DOHH2 (cell line): ENCODE data around the gene MYCBPAP.

ENCODE experiments used
- H3F3A ChIP-seq: fragments of 200-600 bp; sonication (generic), shearing (Covaris generic); 2 replicates; pipeline ENCODE4 v1.6.0; 2016; ENCODE audit warnings: antibody characterized with exemption, mild to moderate bottlenecking; ENCODE audit not compliant: control insufficient read depth, insufficient read depth
- H3K27ac ChIP-seq: fragments of 200-600 bp; sonication (generic); 2 replicates; pipeline ENCODE4 v1.5.1; 2014; ENCODE audit warnings: low read depth, mild to moderate bottlenecking, low read length, moderate library complexity
- H3K27me3 ChIP-seq: fragments of 200-600 bp; sonication (generic); 2 replicates; pipeline ENCODE4 v1.6.1; 2014; ENCODE audit warnings: mild to moderate bottlenecking, low read length, mixed read lengths; ENCODE audit not compliant: control insufficient read depth
- H3K36me3 ChIP-seq: fragments of 200-600 bp; sonication (generic); 2 replicates; pipeline ENCODE4 v1.6.1; 2014; ENCODE audit warnings: mild to moderate bottlenecking, low read length, moderate library complexity, mixed read lengths; ENCODE audit not compliant: control insufficient read depth
- H3K4me1 ChIP-seq: fragments of 200-600 bp; sonication (generic); 2 replicates; pipeline ENCODE4 v1.6.1; 2014; ENCODE audit warnings: mild to moderate bottlenecking, low read length, mixed read lengths; ENCODE audit not compliant: control insufficient read depth
- H3K4me2 ChIP-seq: fragments of 200-600 bp; sonication (generic); 2 replicates; pipeline ENCODE4 v1.6.0; 2014; ENCODE audit warnings: mild to moderate bottlenecking, low read length, moderate library complexity
- H3K4me3 ChIP-seq: fragments of 200-600 bp; sonication (generic); 2 replicates; pipeline ENCODE4 v1.5.1; 2014; ENCODE audit warnings: mild to moderate bottlenecking, low read length, mixed read lengths
- H3K79me2 ChIP-seq: fragments of 200-600 bp; sonication (generic); 2 replicates; pipeline ENCODE4 v1.6.1; 2014; ENCODE audit warnings: mild to moderate bottlenecking, low read length, mixed read lengths; ENCODE audit not compliant: control insufficient read depth
- H3K9me2 ChIP-seq: fragments of 200-600 bp; sonication (generic); replicated peaks from 2 replicates; pipeline ENCODE4 v1.6.1; 2014; ENCODE audit warnings: mild to moderate bottlenecking, low read length, mixed read lengths; ENCODE audit not compliant: control insufficient read depth
- H3K9me3 ChIP-seq: fragments of 200-600 bp; sonication (generic); 2 replicates; pipeline ENCODE4 v1.6.1; 2014; ENCODE audit warnings: antibody characterized with exemption, low read length, mixed read lengths; ENCODE audit not compliant: control insufficient read depth, insufficient read depth
- H4K20me1 ChIP-seq: fragments of 200-600 bp; sonication (generic); 2 replicates; pipeline ENCODE4 v1.6.0; 2014; ENCODE audit warnings: low read depth, mild to moderate bottlenecking, antibody characterized with exemption, low read length, moderate library complexity; ENCODE audit not compliant: control insufficient read depth, insufficient read depth
- EZH2phosphoT487 ChIP-seq: fragments of 200-600 bp; sonication (generic); IDR thresholded peaks from 2 replicates; pipeline ENCODE4 v1.6.1; 2017; ENCODE audit warnings: borderline replicate concordance, mild to moderate bottlenecking, antibody characterized with exemption, low read length, moderate library complexity, mixed read lengths
- TF ChIP-seq, protein P1 (sequence below): fragments of 200-600 bp; sonication (generic); IDR thresholded peaks from one replicate; pipeline ENCODE4 v1.5.1; 2014; ENCODE audit warnings: antibody characterized with exemption, mild to moderate bottlenecking, low read depth, low read length; ENCODE audit not compliant: poor library complexity, severe bottlenecking

The MYCBPAP gene

DNA sequence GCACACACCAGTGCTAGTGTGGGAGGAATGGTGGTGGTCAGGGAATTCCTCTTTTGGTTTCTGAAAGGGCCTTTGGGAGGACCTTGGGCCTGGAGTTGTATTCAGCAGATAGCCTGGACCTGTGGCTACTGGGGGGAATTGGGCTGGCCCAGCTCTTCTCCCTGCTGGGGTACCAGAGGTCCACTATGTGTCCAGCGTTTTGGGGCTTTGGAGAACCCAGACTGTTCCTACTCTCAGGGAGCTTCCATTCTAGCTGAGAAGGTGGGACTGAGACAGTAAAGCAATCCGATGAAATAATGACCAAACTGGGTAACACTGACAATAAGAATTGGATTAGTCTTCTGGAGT lies 26.7 kb downstream of the MYCBPAP start:
- TF ChIP-seq, protein P1, sequence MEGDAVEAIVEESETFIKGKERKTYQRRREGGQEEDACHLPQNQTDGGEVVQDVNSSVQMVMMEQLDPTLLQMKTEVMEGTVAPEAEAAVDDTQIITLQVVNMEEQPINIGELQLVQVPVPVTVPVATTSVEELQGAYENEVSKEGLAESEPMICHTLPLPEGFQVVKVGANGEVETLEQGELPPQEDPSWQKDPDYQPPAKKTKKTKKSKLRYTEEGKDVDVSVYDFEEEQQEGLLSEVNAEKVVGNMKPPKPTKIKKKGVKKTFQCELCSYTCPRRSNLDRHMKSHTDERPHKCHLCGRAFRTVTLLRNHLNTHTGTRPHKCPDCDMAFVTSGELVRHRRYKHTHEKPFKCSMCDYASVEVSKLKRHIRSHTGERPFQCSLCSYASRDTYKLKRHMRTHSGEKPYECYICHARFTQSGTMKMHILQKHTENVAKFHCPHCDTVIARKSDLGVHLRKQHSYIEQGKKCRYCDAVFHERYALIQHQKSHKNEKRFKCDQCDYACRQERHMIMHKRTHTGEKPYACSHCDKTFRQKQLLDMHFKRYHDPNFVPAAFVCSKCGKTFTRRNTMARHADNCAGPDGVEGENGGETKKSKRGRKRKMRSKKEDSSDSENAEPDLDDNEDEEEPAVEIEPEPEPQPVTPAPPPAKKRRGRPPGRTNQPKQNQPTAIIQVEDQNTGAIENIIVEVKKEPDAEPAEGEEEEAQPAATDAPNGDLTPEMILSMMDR = no peak
- TF ChIP-seq EZH2phosphoT487 = no peak
- Histone ChIP-seq H3K4me2 (no peak overlapping the region), H3F3A (no peaks in the 10 kb centered on the region), H3K27me3 (peaks cover 40% of the 10 kb centered on the region), H3K4me1 (no peaks in the 10 kb centered on the region), H3K4me3 (no peak overlapping the region), H4K20me1 (no peaks in the 10 kb centered on the region), H3K27ac (no peak overlapping the region), H3K79me2 (no peaks in the 10 kb centered on the region), H3K9me3 (no peaks in the 10 kb centered on the region), H3K9me2 (no peaks in the 10 kb centered on the region), H3K36me3 (no peaks in the 10 kb centered on the region)

DNA sequence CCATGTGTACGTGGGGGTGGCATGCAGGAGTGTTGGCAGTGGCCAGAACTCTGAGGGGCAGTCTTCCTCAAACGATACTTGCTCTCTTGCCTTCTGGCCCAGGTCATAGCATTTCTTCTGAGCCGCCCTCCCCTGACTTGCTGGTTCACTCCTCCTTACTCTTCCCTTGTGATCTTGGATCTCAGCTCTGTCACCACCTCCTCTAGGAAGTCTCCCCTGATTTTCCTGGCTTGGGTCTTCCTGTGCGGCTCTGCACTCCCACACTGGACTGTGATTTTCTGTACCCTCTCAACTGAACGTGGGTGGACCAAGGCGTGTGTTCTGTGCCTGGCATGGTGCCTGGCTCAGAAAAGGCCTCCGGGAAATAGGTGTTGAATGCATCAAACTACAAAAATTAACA lies 27.2 kb downstream of the MYCBPAP start:
- Histone ChIP-seq H3K9me2 (no peaks in the 10 kb centered on the region), H3K27ac (no peak overlapping the region), H3K9me3 (no peaks in the 10 kb centered on the region), H3K4me1 (no peaks in the 10 kb centered on the region), H3K4me2 (no peak overlapping the region), H3F3A (no peaks in the 10 kb centered on the region), H3K4me3 (no peak overlapping the region), H3K79me2 (no peaks in the 10 kb centered on the region), H3K27me3 (peaks cover 40% of the 10 kb centered on the region), H4K20me1 (no peaks in the 10 kb centered on the region), H3K36me3 (no peaks in the 10 kb centered on the region)
- TF ChIP-seq EZH2phosphoT487 = no peak
- TF ChIP-seq, protein P1 = no peak

DNA sequence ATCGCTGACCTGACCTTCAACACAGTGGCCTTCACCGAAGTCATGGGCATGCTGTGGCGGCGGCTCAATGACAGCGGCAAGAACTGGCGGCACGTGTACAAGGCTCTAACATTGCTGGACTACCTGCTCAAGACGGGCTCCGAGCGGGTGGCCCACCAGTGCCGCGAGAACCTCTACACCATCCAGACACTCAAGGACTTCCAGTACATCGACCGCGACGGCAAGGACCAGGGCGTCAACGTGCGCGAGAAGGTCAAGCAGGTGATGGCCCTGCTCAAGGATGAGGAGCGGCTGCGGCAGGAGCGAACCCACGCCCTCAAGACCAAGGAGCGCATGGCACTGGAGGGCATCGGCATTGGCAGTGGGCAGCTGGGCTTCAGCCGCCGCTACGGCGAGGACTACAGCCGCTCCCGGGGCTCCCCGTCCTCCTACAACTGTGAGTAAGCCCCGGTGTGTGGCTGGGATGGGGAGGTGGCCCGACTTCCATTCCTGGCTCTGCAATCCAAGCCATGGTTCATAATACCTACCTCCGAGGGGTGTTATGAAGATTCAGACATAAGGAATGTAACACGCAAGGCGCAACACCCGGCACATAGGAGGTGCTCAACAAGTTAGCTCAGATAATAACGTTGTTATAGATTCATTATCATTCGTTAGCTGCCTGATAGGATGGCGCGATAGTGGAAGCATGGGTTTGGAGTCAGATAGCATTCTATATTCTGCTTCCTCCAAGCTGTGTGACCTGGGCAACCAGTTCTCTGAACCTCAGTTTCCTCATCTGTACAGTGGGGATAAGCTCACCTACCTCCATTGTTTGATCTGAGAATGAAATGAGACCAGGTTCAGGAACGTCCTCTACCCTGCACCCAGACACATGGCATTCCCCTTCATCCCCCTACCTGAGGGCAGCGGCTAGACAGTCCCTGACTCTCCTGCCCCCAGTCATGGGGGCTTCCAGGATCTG lies 28.7 kb downstream of the MYCBPAP start:
- H3K9me3 ChIP-seq = no peaks in the 10 kb centered on the region
- no peak overlapping the region for H3K27ac ChIP-seq
- H3K4me1 ChIP-seq = peaks cover 9% of the 10 kb centered on the region
- H3K36me3 ChIP-seq = no peaks in the 10 kb centered on the region
- no peak overlapping the region for H3K4me2 ChIP-seq
- no peaks in the 10 kb centered on the region for H3K79me2 ChIP-seq
- TF ChIP-seq EZH2phosphoT487 = no peak
- TF ChIP-seq, protein P1 = no peak
- no peaks in the 10 kb centered on the region for H3F3A ChIP-seq
- no peaks in the 10 kb centered on the region for H4K20me1 ChIP-seq
- no peaks in the 10 kb centered on the region for H3K9me2 ChIP-seq
- H3K4me3 ChIP-seq = no peak overlapping the region
- H3K27me3 ChIP-seq = peaks cover 36% of the 10 kb centered on the region
